IMR-90 (cell line): ENCODE results near the gene PPFIA2. TPM values are rescaled to one million over a fixed set of nuclear protein-coding genes. Genes with fewer than 3 reads are reported as not detected.

Experiments
- ATAC-seq: fragments of 200-7000 bp; cut with Tn5 transposase; 2 replicates; pipeline ENCODE4 v1.9.1; 2020; ENCODE audit warnings: low read depth, mild to moderate bottlenecking, moderate library complexity
- BruUV-seq: library from RNA; stranded (reverse); fragments of 400-500 nt; replicated peaks from 2 replicates; lab custom pipeline; 2021; lab: Mats Ljungman, UMichigan
- CTCF ChIA-PET: fragments of 300-600 bp; formaldehyde crosslinking; extraction: SDS; loops from one replicate; lab custom pipeline; 2021; ENCODE audit warnings: antibody characterized with exemption; lab: Yijun Ruan, JAX
- POLR2A ChIA-PET: fragments of 300-600 bp; sonication (Branson Sonifier 250); formaldehyde crosslinking; loops from one replicate; lab custom pipeline; 2022; ENCODE audit warnings: antibody characterized with exemption; ENCODE audit not compliant: unreplicated experiment; lab: Charles Lee
- DNase-seq: peaks from one replicate; pipeline ENCODE4 v3.0.0; 2013
- H2AFZ ChIP-seq: replicated peaks from 2 replicates; pipeline ENCODE3; 2013; ENCODE audit warnings: low read length, mild to moderate bottlenecking; ENCODE audit not compliant: poor library complexity
- H2AK5ac ChIP-seq: 2 replicates; pipeline ENCODE4 v1.6.1; 2013; ENCODE audit warnings: low read depth, low read length, inconsistent platforms
- H2AK9ac ChIP-seq: replicated peaks from 2 replicates; pipeline ENCODE3; 2013; ENCODE audit warnings: mild to moderate bottlenecking, low read depth, low read length, moderate library complexity; ENCODE audit not compliant: poor library complexity
- H2BK120ac ChIP-seq: 2 replicates; pipeline ENCODE4 v1.6.1; 2013; ENCODE audit warnings: low read depth, low read length, inconsistent platforms
- H2BK15ac ChIP-seq: 3 replicates; pipeline ENCODE4 v1.6.1; 2013; ENCODE audit warnings: low read depth, low read length, inconsistent platforms
- H2BK20ac ChIP-seq: 2 replicates; pipeline ENCODE4 v1.6.1; 2013; ENCODE audit warnings: low read depth, mild to moderate bottlenecking, inconsistent platforms, low read length, moderate library complexity
- H2BK5ac ChIP-seq: 2 replicates; pipeline ENCODE4 v1.6.1; 2013; ENCODE audit warnings: mild to moderate bottlenecking, low read depth, low read length, inconsistent platforms; ENCODE audit not compliant: poor library complexity, severe bottlenecking
- H3K14ac ChIP-seq: replicated peaks from 2 replicates; pipeline ENCODE4 v1.6.1; 2013; ENCODE audit warnings: low read depth, low read length, inconsistent platforms
- H3K18ac ChIP-seq: 2 replicates; pipeline ENCODE4 v1.6.1; 2013; ENCODE audit warnings: low read depth, low read length, control low read depth
- H3K23ac ChIP-seq: 2 replicates; pipeline ENCODE4 v1.6.1; 2013; ENCODE audit warnings: low read depth, low read length, inconsistent platforms
- H3K27ac ChIP-seq: 2 replicates; pipeline ENCODE4 v1.5.1; 2013; ENCODE audit warnings: mild to moderate bottlenecking, control low read depth, low read length; ENCODE audit not compliant: insufficient read depth
- H3K27me3 ChIP-seq: 2 replicates; pipeline ENCODE4 v1.6.1; 2013; ENCODE audit warnings: low read length; ENCODE audit not compliant: control insufficient read depth, insufficient read depth
- H3K36me3 ChIP-seq: 2 replicates; pipeline ENCODE4 v1.6.1; 2013; ENCODE audit warnings: low read length, mixed read lengths; ENCODE audit not compliant: control insufficient read depth, insufficient read depth
- H3K4ac ChIP-seq: 2 replicates; pipeline ENCODE4 v1.6.1; 2013; ENCODE audit warnings: low read depth, low read length, inconsistent platforms
- H3K4me1 ChIP-seq: 2 replicates; pipeline ENCODE4 v1.6.1; 2013; ENCODE audit warnings: low read length, mixed read lengths; ENCODE audit not compliant: control insufficient read depth, insufficient read depth
- H3K4me2 ChIP-seq: 2 replicates; pipeline ENCODE4 v1.6.1; 2013; ENCODE audit warnings: low read depth, mild to moderate bottlenecking, control low read depth, low read length, moderate library complexity
- H3K4me3 ChIP-seq: 2 replicates; pipeline ENCODE4 v1.5.1; 2013; ENCODE audit warnings: low read depth, mild to moderate bottlenecking, control low read depth, low read length, moderate library complexity; ENCODE audit not compliant: insufficient read depth
- H3K56ac ChIP-seq: 2 replicates; pipeline ENCODE4 v1.6.1; 2013; ENCODE audit warnings: low read length, inconsistent platforms; ENCODE audit not compliant: insufficient read depth; ENCODE audit errors: extremely low read depth
- H3K79me1 ChIP-seq, 2 experiments: 2 replicates each; pipeline ENCODE4 v1.6.1; 2013; ENCODE audit warnings: low read length in 2 of 2, inconsistent platforms in 1 of 2, low read depth in 1 of 2
- H3K9ac ChIP-seq: 2 replicates; pipeline ENCODE4 v1.6.1; 2013; ENCODE audit warnings: low read depth, low read length, control low read depth
- H3K9me1 ChIP-seq: 2 replicates; pipeline ENCODE4 v1.6.1; 2013; ENCODE audit warnings: low read length, inconsistent platforms; ENCODE audit not compliant: insufficient read depth
- H3K9me3 ChIP-seq: 2 replicates; pipeline ENCODE4 v1.6.1; 2013; ENCODE audit warnings: low read length; ENCODE audit not compliant: control insufficient read depth, insufficient read depth
- H4K20me1 ChIP-seq: 2 replicates; pipeline ENCODE4 v1.6.1; 2013; ENCODE audit warnings: low read length, inconsistent platforms; ENCODE audit not compliant: insufficient read depth
- H4K5ac ChIP-seq: 2 replicates; pipeline ENCODE4 v1.6.1; 2013; ENCODE audit warnings: mild to moderate bottlenecking, low read depth, low read length, control low read depth
- H4K8ac ChIP-seq, 2 experiments: 2 replicates each; pipeline ENCODE4 v1.6.1; 2013; ENCODE audit warnings: low read depth in 2 of 2, low read length in 2 of 2, control low read depth in 1 of 2, inconsistent platforms in 1 of 2
- H4K91ac ChIP-seq: 2 replicates; pipeline ENCODE4 v1.6.1; 2013; ENCODE audit warnings: low read depth, low read length, inconsistent platforms; ENCODE audit not compliant: insufficient read depth
- BHLHE40 ChIP-seq: fragments of 150-350 bp; IDR thresholded peaks from 2 replicates; pipeline ENCODE4 v1.6.1; 2016; ENCODE audit warnings: mild to moderate bottlenecking, low read depth, low read length
- CHD1 ChIP-seq: IDR thresholded peaks from 2 replicates; pipeline ENCODE4 v1.6.1; 2012; ENCODE audit warnings: low read depth, low read length, improper control_type of control experiment
- CTCF ChIP-seq: conservative IDR thresholded peaks from 2 replicates; pipeline ENCODE4 v1.5.1; 2012; ENCODE audit warnings: mild to moderate bottlenecking, low read depth, low read length, improper control_type of control experiment
- ELK1 ChIP-seq: fragments of 150-350 bp; IDR thresholded peaks from 2 replicates; pipeline ENCODE4 v1.6.1; 2016; ENCODE audit warnings: low read depth, mild to moderate bottlenecking, low read length, moderate library complexity, borderline replicate concordance
- FOS ChIP-seq: fragments of 150-350 bp; IDR thresholded peaks from 2 replicates; pipeline ENCODE4 v1.6.1; 2016; ENCODE audit warnings: low read depth, low read length
- MAFK ChIP-seq: IDR thresholded peaks from 2 replicates; pipeline ENCODE4 v1.6.1; 2012; ENCODE audit warnings: low read depth, low read length, improper control_type of control experiment
- MAZ ChIP-seq: IDR thresholded peaks from 2 replicates; pipeline ENCODE4 v1.6.1; 2012; ENCODE audit warnings: low read depth, mild to moderate bottlenecking, low read length, improper control_type of control experiment, moderate library complexity, borderline replicate concordance
- MXI1 ChIP-seq: IDR thresholded peaks from 2 replicates; pipeline ENCODE4 v1.6.1; 2012; ENCODE audit warnings: low read depth, mild to moderate bottlenecking, low read length, moderate library complexity, borderline replicate concordance
- POLR2A ChIP-seq: IDR thresholded peaks from 2 replicates; pipeline ENCODE4 v1.6.1; 2012; ENCODE audit warnings: mild to moderate bottlenecking, low read depth, low read length
- RAD21 ChIP-seq: IDR thresholded peaks from 2 replicates; pipeline ENCODE4 v1.6.1; 2012; ENCODE audit warnings: low read length, improper control_type of control experiment
- SMC3 ChIP-seq: fragments of 150-350 bp; IDR thresholded peaks from 2 replicates; pipeline ENCODE4 v1.6.1; 2016; ENCODE audit warnings: low read depth, mild to moderate bottlenecking, antibody characterized with exemption, low read length, moderate library complexity
- USF2 ChIP-seq: fragments of 150-350 bp; IDR thresholded peaks from 2 replicates; pipeline ENCODE4 v1.6.1; 2017; ENCODE audit warnings: mild to moderate bottlenecking, antibody characterized with exemption, low read length, low read depth
- WGBS, 2 experiments: methylation state at CpG; one replicate each; pipeline versions ENCODE4 v1.1.5 to v1.1.7; 2013; ENCODE audit warnings: missing lambda C conversion rate in 2 of 2; ENCODE audit not compliant: insufficient read length in 1 of 2; ENCODE audit errors: extremely low coverage in 2 of 2; 5-methylcytosine and 5-hydroxymethylcytosine counted together
- dilution Hi-C: fragments of 300-500 bp; cut with HindIII; formaldehyde crosslinking; loops from one replicate; pipeline ENCODE4 v1.14.3; 2018; ENCODE audit warnings: low sequenced_read_pairs; ENCODE audit not compliant: unreplicated experiment
- in situ Hi-C: fragments of 300-500 bp; cut with MboI; formaldehyde crosslinking; loops from 3 replicates; pipeline ENCODE4 v1.14.3; 2019; ENCODE audit warnings: low sequenced_read_pairs, inconsistent platforms, mixed read lengths
- intact Hi-C: fragments of 100-400 bp; cut with micrococcal nuclease; formaldehyde crosslinking; loops from 2 replicates; pipeline ENCODE4 v1.10.0; 2022
- polyA plus RNA-seq, 3 experiments: library from polyadenylated mRNA; depleted of rRNA; stranded (reverse); fragments of >200 nt; gene quantifications; 2 replicates each; pipeline ENCODE4 v1.2.3, GENCODE V29; 2012; ENCODE audit warnings: low replicate concordance in 1 of 3
- total RNA-seq: library from RNA; depleted of rRNA; stranded (reverse); fragments of >200 nt; gene quantifications from 2 replicates; pipeline ENCODE4 v1.2.3, GENCODE V29; 2012

The PPFIA2 gene
- total and polyA plus RNA-seq, 2 of the 4 experiments (the other 2 are of a cell fraction): 0.29 to 1.3 TPM

GRCh38 chr12:81626406-81626805 lies 132.7 kb downstream of the PPFIA2 start (continued):
- TF ChIP-seq ELK1: no peak
- TF ChIP-seq FOS: no peak
- no peak for TF ChIP-seq CHD1
- TF ChIP-seq RAD21: no peak
- no peak for TF ChIP-seq MAFK

- dilution Hi-C loops (no loop called here), intact Hi-C loops (no loop called here), in situ Hi-C loops (no loop called here)
- Histone ChIP-seq H4K20me1 (no peaks in the 10 kb centered on the region), H2AK5ac (no peak overlapping the region), H3K36me3 (no peaks in the 10 kb centered on the region), H3K18ac (no peak overlapping the region), H3K9ac (no peak overlapping the region), H2BK120ac (no peak overlapping the region), H2BK5ac (no peak overlapping the region), H3K27me3 (no peaks in the 10 kb centered on the region), H3K4me2 (no peak overlapping the region), H2AK9ac (no peak overlapping the region), H2AFZ (no peak overlapping the region), H3K23ac (no peak overlapping the region), H3K9me3 (no peaks in the 10 kb centered on the region), H4K8ac (no peak overlapping the region), H3K56ac (no peak overlapping the region), H3K79me1 (no peaks in the 10 kb centered on the region), H3K4ac (no peak overlapping the region), H3K9me1 (no peaks in the 10 kb centered on the region), H3K4me3 (no peak overlapping the region), H4K91ac (no peak overlapping the region), H3K14ac (no peak overlapping the region), H2BK20ac (no peak overlapping the region), H3K27ac (no peak overlapping the region), H2BK15ac (no peak overlapping the region), H3K4me1 (no peaks in the 10 kb centered on the region), H4K5ac (no peak overlapping the region)
- BruUV-seq: no TSS peak
- POLR2A ChIA-PET: no interaction called here
- ATAC-seq (no peak), DNase-seq (no peak)
- CTCF ChIA-PET: interaction anchor here (0.8 kb wide), 1 partner anchor 13 kb away, joined by 8 read pairs; no protein-coding TSS in a partner anchor
- no CpG with 5 or more reads among the region's 2 CpGs for WGBS, 2 experiments
- TF ChIP-seq USF2 (no peak), POLR2A (no peak), MAFK (no peak), FOS (no peak), MXI1 (no peak), SMC3 (no peak), CTCF (no peak), CHD1 (no peak), MAZ (no peak), ELK1 (no peak), BHLHE40 (no peak)
Observed at GRCh38 chr12:81617915-81618314, 141.2 kb downstream of the PPFIA2 start.
